HG02870 (cell line): Measurements from ENCODE around the gene ASB15.
"Not testable (repeated sequence)": the region's sequence is repeated elsewhere in the genome, so short reads cannot be mapped to it uniquely, and the experiment has no call there.

Experiments used
- ATAC-seq: cut with Tn5 transposase; IDR thresholded peaks from one replicate; pipeline ENCODE4 v1.9.1; 2021; ENCODE audit warnings: mild to moderate bottlenecking, moderate library complexity; ENCODE audit not compliant: unreplicated experiment

The ASB15 gene

GRCh38 chr7:123601530-123601929 is at the start of gene ASB15:
Gene ASB15 (plus strand): TSS chr7:123601821. CDS start chr7:123614503, 12,682 bp downstream.
- no peak for ATAC-seq

GRCh38 chr7:123552134-123552533 is 49.5 kb upstream of the ASB15 start:
- ATAC-seq = not testable (repeated sequence)

- no peak for ATAC-seq
These were observed 49.0 kb upstream of the ASB15 start for GRCh38 chr7:123552641-123553040.

- no peak for ATAC-seq
These were observed 48.5 kb upstream of the ASB15 start for GRCh38 chr7:123553159-123553558.

GRCh38 chr7:123555484-123555883 is 46.1 kb upstream of the ASB15 start:
- ATAC-seq = no peak

- no peak for ATAC-seq
These were observed 44.6 kb upstream of the ASB15 start for GRCh38 chr7:123557016-123557397.

GRCh38 chr7:123557398-123558288 is 44.0 kb upstream of the ASB15 start, which contains the start of gene NDUFA5:
Gene NDUFA5 (minus strand): TSS chr7:123557818. CDS start chr7:123557795, 23 bp downstream.
- ATAC-seq = peak; percentile 95

- ATAC-seq = no peak
These were observed 43.2 kb upstream of the ASB15 start for GRCh38 chr7:123558289-123558874.

- no peak for ATAC-seq
These were observed 39.5 kb upstream of the ASB15 start for GRCh38 chr7:123562121-123562520.

GRCh38 chr7:123569352-123570010 is 32.1 kb upstream of the ASB15 start:
- no peak for ATAC-seq

GRCh38 chr7:123570390-123571182 is 31.0 kb upstream of the ASB15 start:
- peak; percentile 53 for ATAC-seq

GRCh38 chr7:123571187-123571586 is 30.4 kb upstream of the ASB15 start:
- no peak for ATAC-seq

GRCh38 chr7:123571684-123572083 is 29.9 kb upstream of the ASB15 start:
- no peak for ATAC-seq

GRCh38 chr7:123573341-123573740 is 28.3 kb upstream of the ASB15 start:
- no peak for ATAC-seq

GRCh38 chr7:123573896-123574467 is 27.6 kb upstream of the ASB15 start:
- ATAC-seq = no peak

- no peak for ATAC-seq
These were observed 22.2 kb upstream of the ASB15 start for GRCh38 chr7:123579416-123579815.

GRCh38 chr7:123580406-123581161 is 21.0 kb upstream of the ASB15 start:
- ATAC-seq = peak; percentile 74

GRCh38 chr7:123581162-123581459 is 20.5 kb upstream of the ASB15 start:
- ATAC-seq = no peak

GRCh38 chr7:123583821-123584220 is 17.8 kb upstream of the ASB15 start:
- ATAC-seq = no peak

- no peak for ATAC-seq
These were observed 13.2 kb upstream of the ASB15 start for GRCh38 chr7:123588376-123588775.
